HS-5 (cell line): ENCODE results near the gene SRD5A1.

ENCODE experiments used
- DNase-seq: peaks from one replicate; pipeline ENCODE4 v3.0.0-alpha.2; 2012; ENCODE audit warnings: low read depth

Gene SRD5A1, protein sequence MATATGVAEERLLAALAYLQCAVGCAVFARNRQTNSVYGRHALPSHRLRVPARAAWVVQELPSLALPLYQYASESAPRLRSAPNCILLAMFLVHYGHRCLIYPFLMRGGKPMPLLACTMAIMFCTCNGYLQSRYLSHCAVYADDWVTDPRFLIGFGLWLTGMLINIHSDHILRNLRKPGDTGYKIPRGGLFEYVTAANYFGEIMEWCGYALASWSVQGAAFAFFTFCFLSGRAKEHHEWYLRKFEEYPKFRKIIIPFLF

DNA sequence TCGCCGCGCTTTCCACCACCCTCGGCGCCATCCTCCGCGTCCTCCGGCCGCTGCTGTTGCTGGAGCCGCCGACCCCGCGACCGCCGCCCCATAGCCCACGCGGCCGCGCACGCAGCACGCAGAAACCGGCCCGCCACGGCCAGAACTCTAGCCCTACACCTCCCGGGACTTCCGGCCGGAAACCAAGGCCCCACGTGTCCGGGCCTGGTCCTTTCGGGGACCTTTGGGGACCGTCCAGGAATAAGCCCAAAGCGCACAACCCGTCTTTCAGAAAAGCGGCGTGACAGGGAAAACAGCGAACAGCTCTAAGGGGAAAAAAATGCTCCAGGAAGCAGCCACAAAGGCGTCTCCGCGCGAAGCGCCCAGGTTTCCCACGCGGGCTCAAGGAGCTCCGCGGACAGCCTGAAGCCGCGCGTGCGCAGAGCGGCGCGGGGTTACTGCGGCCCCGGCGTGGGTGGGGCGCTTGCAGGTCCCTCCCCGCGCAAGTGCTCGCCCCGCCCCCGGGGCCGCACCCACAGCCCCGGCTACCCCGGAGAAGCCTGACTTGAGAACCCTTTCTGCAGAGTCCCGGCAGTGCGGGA lies at the start of gene SRD5A1, which contains the start of gene NSUN2:
Gene SRD5A1 (plus strand): TSS at position 553 of the 581 bp plus-strand sequence. CDS start 137 bp downstream, outside the sequence.
Gene NSUN2 (minus strand): TSS at position 157 of the 581 bp plus-strand sequence. CDS start 65 bp downstream, at position 92.
- DNase-seq: peak; percentile 92

DNA sequence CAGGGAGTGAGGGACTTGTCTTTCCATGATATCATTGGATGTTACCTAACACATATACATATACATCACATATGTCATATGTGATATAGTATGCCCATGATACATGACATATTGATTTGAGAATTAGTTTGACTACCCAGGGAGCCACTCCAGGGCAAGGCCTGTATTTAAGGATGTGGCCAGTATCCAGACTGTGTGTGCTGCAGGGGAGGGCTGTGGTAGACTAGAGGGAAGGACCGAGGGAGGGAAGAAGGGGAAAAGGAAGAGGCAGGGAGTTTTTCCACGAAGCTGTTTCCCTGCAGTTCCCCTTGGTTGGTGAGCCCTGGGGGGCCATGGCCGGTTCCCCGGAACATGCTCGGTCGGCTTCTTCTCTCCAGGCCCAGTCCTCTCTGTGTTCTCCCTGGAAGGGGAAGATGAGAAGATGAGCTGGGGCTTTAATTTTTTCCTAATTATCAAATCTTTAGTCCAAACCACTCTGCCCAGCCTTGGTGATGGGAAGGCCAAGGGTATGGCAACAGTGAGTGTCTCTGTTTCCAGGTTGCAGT lies 49.1 kb upstream of the SRD5A1 start:
- no peak for DNase-seq

DNA sequence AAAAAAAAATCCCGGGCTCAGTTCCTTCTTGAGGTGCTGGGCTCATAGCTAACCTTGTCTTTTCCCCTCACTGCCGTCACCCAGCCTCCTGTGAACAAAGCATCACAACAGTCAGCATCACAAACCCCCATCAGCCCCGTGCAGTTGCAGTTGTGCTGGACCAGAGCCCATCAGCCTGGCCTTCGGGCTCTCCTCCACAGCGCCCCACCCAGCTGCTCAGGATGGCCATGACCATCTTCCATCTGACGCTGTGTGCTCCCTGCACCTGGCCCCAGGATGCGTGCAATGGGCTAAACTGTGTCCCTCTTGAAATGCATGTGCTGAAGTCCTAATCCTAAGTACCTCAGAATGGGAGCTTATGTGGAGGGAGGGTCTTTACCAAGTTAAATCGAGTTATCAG lies 48.5 kb upstream of the SRD5A1 start:
- DNase-seq: no peak

DNA sequence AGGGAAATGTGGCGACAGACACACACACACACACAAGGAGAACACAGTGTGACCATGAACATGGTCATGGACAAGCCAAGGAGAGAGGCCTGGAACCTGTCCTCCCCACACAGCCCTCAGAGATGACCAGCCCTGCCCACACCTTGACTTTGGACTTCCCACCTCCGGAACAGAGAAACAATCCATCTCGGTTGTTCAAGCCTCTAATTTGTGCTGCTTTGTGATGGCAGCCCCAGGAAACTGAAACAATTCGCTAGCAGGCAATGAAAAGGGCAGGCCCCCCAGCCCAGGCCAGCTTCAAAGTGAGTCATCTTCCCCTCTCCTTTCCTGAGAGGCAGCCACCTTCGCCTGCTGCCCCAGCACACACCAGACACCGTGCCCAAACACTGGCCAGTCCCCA lies 48.1 kb upstream of the SRD5A1 start:
- DNase-seq: no peak

DNA sequence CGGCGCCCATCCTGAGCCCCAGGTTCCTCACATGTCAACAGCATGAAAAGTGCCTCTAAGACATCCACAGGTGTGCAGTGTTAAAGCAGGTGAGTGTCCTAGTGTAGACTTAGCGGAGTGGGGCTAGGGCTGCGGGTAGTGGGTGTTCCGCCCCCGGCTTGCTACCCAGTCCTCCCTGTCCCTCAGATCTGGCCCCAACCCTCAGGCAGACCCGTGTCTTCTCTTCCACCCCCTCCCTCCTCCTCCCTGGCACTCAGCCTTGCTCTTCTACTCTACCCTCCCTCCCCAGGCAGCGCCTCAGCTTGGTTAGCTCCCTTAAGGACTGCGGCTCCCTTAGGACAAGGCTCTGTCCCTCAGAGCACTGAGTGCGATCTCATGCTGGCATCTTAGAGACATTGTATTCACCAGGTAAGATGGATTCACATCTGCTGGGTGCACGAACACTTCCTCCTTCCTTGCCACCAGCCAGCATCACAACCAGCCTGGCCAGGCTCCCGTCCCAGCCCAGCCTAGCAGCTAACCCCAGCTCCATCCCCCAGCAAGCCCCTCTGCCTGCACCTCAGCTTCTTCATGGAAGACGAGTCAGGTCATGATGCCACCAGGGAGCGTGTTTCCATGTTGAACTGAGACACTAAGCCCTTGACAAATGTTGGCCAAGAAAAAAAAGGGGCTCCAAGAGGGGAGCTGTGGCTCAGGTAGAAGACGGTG lies 47.1 kb upstream of the SRD5A1 start:
- no peak for DNase-seq

DNA sequence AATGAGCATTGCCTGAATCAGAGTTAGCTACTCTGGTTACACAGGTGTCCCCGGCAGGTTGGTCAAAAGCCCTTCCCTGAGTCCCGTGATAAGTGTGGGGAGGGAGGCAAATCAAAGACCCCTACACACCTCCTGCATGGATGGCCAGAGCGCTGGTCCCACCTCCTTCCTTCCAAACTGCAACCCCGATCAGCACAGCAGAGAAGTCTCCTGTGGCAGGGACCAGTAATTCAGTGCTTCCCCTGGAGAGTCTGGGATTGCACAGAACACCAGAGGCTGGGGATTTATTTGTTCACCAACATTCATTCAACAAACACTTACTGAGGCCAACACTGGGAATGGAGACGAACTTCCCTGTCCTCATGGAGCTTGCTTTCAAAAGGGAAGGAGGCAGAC lies 46.6 kb upstream of the SRD5A1 start:
- DNase-seq: no peak

DNA sequence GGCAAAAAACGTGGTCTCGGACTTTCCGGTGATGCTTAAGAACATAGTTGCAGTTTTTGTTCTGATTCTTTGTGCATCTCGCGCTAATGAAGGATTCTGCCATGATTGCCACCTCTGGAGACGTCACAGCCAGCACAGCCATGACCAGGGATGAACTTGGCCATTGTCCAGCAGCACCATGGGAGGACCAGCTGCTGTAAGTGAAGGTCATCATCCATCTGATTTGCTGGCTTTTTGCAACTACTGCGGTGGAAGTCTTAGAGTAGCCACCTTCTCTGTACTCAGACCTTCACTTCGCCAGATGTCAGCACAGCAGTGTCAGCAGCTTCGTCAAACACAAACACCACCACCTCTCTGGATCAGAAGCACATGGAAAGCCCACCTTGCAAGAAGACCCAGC lies 46.1 kb upstream of the SRD5A1 start:
- DNase-seq: no peak

DNA sequence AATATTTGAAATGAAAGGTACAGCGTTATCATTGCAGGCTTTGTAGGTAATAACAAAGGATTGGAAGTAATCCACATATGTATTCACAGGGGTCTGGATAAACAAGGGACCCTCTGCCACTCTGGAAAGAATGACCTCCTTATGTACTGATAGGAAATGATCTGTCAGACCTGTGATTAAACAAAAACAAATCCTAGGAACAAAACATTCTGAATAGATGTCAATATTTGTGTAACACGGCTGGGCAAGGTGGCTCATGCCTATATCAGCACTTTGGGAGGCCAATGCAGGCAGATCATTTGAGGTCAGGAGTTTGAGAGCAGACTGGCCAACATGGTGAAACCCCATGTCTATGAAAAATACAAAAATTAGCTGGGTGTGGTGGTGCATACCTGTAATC lies 42.7 kb upstream of the SRD5A1 start:
- no peak for DNase-seq

DNA sequence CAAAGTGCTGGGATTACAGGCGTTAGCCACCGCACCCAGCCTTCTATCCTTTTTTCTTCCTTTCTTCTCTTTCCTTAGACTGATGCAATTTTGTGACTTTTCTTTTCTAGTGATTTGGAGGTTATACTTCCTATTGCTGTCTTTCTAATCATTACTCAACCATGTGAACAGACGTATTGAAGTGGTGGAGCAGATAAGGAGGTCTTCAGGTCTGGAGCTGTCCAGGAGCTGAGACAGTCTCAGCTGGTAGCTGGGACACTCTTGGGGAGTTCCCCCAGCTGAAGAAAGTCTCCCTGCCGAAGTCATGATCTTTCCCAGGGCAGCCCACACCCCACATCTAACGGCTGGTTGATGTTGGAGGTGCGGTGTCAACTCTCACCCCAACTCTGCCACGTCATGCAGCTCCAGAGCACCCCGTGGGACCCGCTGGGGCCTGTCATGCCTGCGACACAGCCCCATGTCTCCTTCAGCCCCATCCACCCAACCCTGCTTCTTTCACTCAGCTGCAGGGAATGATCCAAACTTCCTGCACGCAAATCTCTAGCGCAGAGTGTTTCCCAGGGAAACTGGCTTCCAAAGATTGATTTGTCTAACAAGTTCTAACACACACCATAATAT lies 41.5 kb upstream of the SRD5A1 start:
- DNase-seq: no peak

DNA sequence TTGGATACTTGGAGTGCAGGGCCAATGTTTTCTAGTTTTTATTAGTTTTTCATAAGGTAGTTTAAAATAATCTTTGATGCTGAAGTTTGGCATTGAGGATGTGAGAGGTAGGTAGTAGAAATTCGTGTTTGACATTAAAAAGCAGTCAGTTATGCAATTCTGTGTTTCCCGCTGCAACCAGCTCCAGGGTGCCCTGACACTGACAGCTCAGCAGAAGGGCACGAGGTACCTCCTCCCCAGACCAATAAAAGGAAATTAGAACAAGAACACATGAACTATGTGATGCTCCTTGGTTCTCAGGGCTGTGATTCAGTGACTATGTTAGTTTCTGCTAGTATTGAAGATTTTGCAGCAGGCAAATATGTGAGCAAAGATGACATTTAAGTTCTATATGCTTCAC lies 40.6 kb upstream of the SRD5A1 start:
- DNase-seq: peak; percentile 14

DNA sequence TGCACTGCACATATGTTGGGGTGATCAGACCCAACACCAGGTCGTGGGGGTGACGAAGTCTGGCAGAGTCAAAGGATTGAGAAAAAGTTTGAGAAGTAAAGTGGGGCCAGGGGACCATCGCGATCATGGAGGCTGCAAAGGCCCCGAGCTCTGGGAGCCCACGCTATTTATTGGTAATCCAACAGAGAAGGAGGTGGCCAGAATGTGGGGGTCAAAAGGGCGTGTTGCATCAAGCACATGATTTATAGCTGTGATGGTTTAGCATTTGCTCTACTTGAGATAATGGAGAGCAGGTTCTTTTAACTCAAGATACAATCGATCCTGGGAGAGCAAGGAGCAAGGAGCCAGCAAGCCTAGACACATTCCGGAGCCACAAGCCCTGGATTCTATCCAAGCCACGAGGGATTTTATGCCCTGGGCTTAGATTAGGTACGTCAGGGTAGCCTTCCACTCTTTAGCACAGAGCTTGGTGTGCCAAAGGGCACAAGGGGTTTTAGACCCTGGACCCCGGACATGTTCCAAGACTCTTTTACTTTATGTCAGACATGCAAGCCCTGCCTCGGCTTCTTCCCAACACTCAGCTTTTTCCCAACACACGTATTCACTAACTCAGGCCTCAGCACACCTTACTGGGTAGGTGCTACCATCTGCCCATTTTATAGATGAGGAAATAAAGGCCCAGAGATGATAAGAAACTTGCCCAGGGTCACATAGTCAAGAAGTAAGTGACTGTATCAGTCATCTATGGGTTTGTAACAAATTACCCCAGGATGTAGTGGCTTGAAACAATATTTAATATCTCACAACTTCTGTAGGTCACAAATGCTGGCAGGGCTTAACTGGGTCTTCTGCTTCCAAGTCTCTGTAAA lies 39.9 kb upstream of the SRD5A1 start:
- DNase-seq: no peak

DNA sequence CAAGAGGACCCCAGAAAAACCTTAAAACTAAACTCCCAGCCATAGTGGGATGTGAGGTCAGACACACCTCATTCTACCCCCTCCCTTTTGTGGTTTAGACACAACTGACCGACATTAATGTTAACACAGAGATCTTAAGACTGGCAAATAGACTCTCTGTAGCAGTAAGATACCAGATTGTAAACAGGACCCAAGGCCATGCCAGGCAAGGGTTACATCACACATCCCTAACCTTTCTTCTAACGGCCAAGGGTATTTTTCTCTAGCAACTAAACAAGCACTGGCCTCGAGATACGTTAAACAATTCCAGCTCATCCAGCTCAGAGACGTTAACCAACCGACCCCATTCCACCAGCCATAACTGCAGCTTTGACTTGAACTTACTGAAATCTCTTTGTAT lies 39.2 kb upstream of the SRD5A1 start:
- no peak for DNase-seq

DNA sequence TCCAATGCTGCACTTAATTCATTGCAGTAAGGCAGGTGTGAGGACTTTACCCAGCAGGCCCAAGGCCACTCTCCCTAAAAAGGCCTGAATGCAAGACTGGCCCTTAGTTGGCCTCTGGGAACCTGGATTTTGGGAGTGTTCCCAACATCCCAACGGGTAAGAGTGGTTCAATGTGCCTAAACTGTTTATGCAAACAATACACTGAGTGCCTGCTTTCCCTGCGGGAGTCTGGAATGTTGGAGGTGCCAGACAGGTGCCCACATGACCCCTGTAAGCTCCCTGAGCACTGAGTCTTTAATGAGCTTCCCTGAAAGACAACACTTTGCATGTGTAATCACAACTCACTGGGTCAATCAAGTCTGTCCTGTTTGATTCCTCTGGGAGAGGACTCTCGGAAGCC lies 37.8 kb upstream of the SRD5A1 start:
- DNase-seq: no peak

DNA sequence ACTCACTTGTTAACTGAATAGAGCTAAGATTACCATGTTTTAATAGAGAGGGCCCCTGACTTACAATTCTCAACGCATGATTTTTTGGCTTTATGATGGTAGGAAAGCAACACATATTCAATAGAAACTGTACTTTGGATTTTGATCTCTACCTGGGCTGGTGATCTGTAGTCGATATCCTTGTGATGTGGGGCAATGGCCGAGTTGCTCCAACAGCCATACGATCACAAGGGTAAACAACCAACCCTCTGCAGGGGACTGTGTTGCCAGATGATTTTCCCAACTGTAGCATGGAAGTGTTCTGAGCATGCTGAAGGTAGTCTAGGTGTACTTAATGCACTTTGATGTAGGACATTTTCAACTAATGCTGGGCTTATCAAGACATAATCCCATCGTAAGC lies 36.9 kb upstream of the SRD5A1 start:
- no peak for DNase-seq

DNA sequence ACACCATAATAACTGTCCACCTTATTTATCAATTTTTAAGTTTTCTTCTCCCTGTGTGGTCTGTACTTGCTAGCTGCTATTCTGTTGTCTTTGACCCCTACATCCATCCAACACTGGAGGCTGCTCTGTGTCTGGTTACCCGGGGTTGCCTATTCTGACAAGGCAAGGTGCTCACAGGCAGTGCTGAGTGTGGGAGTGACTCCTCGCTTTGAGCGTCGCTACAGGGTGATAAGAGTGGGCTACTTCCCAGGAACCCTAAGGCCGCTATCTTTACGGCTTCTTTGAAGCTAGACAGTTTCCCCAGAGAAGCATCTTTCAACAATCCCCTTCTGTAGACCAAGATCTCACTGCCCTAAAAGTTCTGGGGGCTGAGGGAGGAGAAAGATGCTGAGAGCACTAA lies 35.7 kb upstream of the SRD5A1 start:
- no peak for DNase-seq

DNA sequence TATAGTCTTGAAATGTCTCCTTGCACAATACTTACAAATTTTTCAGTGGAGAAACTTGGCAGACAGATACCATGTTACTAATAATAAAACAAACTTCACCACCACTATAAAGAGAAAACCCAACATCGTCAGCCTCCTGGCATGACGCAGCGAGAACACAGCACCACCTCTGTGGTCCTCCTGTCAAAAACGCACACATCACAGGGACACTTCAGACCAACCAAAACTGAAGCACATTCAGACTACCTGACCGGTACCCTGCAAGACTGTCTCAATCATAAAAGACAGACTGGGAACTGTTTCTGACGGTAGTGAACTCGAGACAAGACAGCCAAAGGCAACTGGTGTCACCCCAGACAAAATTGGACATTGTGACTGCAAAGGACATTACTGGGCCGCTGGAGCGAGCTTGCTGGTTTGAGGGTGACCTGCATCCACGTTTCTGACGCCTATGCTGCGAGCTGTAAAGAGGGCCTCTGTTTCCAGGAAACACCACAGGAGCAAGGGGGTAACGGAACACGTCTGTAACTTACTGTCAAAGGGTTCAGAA lies 34.8 kb upstream of the SRD5A1 start:
- no peak for DNase-seq

DNA sequence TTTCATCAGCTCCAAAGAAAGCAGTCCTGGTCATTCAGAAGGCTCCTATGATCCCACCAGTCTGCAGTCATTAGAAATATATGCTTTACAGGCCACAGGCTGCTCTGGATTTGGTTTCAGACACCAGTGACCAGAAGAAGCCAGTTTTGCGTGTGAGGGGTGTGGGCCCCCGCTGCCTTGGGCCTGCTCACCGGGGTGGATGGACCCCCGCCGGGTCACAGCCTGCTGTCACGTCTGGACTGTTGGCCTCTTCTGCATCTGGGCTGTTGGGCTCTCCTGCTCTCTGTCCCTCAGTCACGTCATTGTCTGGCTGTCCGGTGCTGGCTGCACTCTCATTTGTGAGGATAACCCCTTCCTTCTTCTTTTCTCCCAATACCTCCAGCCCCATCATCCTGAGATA lies 33.5 kb upstream of the SRD5A1 start:
- no peak for DNase-seq

DNA sequence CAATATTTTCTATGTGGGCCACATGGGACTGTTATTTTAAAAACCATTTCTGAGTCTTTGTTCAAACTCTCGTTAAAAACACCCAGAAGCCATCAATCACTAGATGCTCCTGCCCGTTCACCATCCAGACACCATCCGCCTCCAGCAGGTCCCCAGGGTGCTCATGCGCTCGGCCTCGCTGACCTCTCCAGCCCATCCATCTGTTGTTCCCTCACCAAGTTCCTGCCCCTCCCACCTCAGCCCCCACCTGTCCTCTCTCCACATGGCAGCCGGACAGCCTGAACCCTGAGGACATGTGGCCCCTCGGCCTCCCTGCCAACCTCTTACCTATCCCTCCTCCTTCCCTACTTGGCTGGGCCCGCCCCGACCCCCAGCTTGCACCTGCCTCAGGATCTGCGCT lies 32.0 kb upstream of the SRD5A1 start:
- no peak for DNase-seq

DNA sequence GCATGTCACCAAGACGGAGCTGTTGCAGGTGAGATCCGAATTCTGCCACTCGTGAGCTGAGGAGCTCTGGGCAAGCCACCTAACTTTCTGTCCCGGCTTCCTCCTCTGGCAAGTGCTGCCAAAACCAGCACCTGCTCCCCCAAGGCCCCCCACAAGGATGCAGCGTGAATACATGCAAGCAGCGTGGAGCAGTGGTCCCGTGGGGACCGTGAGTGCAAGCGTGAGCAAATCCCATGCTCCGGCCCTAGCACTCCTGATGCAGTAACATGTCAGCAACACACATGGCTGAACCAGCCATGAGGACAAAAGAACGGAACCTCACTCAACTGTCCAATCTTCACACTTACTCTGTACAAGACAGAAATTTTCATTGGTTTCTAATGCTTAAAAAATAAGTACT lies 31.4 kb upstream of the SRD5A1 start:
- no peak for DNase-seq

DNA sequence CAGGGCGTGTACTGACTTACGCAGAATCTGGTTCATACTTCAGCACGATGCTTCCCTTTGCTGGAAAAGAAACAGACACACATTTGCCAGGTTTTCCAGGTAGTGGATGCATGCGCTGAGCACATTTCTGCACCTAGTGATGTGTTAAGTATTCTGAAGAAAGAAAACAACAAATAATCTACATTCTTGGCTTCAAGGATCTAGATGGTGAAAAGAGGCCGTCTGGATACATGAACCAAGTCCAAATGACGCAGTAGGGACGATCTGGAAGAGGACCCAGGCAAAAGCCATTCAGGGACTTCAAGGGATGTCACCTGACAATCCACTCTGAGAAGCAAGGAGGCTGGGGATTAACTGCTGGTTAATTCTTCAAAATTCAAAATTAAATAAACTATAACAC lies 30.8 kb upstream of the SRD5A1 start:
- no peak for DNase-seq

DNA sequence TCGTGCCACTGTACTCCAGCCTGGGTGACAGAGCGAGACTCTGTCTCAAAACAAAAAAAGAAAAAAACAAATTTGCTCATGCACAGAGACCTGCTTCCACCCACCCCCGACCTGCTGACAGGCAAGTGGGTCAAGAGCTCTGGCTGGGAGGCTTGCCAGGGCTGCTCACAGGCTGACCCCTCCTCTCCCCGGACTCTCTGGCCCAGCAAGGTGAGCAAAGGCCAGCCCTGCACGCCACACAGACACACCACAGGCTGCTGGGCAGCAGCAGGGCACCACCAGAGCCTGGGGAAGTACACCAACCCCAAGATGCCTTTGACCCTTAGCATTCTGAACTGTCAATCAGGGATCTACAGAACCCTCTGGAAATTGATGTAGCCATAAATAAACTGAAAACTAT lies 29.6 kb upstream of the SRD5A1 start:
- DNase-seq: no peak
